HG03342 (cell line): ENCODE measurements around the gene PSMA5.

ENCODE experiments used
- ATAC-seq: cut with Tn5 transposase; IDR thresholded peaks from one replicate; pipeline ENCODE4 v1.9.1; 2021; ENCODE audit warnings: mild to moderate bottlenecking, moderate library complexity; ENCODE audit not compliant: unreplicated experiment

Gene PSMA5

DNA sequence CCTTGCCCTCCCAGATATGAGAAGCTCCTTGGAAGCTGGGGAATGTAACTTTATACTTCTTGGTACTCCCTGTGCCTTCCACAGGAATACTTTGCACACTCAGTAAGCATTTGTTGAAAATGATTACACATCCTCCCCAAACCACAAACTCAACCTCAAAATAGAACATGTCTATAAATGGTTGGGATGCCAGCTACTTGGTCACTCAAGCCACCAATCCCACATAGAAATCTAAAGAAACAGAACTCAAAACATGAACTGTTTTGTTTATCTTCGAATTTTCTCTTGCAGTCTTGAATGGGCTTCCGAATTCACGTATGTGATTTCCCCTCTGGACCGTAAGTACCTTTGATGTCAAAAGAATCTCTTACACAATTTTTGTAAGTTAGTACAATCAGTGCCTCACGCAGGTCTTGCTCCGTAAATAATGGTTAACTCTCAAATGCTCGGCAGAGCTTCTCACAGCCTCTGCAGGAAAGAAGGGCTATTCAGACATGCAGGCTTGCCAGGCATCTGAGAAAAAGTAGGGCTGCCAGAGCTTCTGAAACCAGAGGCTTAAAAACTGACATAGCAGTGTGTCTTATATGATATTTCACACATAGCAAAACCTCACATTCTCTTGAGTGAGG is 55.4 kb downstream of the PSMA5 start:
- no peak for ATAC-seq

DNA sequence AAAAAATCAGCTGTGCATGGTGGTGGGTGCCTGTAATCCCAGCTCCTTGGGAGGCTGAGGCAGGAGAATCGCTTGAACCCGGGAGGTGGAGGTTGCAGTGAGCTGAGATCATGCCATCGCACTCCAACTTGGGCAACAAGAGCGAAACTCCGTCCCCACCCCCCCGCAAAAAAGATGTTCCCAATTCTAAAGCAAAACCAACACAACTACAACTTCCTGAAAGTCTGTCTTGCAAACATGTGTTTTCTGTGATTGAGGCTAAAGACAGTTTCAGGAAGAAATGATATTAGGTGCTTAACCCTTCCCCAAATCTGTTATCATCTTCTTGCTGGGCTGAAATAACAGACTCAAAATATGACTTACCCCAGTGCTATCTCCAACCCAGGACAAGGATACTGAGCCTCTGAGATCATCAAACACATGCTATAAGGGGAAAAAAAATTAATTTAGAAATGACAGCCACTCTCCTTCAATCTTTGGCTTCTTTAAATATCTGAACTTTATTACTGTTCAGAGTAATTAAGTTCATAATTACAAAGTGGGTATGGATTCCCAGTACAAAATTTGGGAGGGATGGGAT is 57.0 kb downstream of the PSMA5 start:
- ATAC-seq: no peak

- no peak for ATAC-seq
These were observed 57.8 kb downstream of the PSMA5 start for GRCh38 chr1:109368464-109368863.

- ATAC-seq: no peak
These were observed 58.6 kb downstream of the PSMA5 start for GRCh38 chr1:109367626-109368025.

GRCh38 chr1:109365642-109366204 is 60.5 kb downstream of the PSMA5 start:
- no peak for ATAC-seq

DNA sequence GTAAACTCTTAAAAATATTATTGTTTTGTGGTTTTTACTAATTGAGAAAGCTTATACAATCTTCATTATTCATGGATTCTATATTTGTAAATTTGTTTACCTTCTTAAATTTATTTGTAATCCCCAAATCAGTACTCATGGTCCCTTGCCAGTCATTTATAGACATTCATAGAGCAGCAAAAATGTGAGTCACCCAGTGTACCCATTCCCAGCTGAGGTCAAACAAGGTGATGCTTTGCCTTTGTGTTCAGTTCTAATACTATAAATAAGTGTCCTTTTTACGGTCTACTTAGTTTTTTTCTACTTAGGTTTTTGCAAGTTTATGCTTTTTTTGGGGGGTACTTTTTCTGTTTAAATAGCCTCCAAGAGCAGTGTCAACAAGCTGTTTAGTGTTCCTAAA is 64.6 kb downstream of the PSMA5 start:
- no peak for ATAC-seq

DNA sequence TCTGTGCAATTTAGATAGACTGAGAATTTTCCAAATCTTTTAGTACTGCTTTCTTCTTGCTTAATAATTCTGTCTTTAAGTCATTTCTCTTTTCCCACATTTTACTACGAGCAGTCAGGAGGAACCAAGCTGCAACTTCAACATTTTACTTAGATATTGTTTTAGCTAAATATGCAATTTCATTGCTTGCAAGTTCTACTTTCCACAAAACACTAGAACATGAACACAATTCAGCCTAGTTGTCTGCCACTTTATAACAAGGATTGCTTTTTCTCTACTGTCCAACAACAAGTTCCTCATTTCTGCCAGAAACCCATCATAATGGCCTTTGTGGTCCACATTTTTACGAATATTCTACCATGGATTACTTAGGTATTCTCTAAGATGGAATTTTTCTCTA is 65.2 kb downstream of the PSMA5 start:
- ATAC-seq: no peak

DNA sequence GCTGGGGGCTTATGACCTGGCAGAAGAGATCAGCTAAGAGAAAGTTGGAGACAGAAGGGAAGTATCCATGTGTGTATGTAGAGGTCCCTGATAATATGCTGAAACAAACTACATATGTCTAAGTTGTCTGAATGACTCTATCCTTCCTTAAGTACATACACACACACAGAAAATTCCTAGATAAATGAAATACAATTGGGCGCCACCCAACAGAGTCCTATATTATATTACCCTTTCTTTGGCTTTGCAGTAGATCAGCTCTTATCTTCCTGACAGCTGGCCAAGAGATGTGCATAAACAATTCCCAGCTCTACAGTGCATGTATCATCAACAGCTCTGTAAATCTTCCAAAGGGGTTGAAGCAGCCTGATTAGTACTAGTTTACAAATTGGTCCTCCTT is 68.6 kb downstream of the PSMA5 start:
- no peak for ATAC-seq

- no peak for ATAC-seq
These were observed 69.3 kb downstream of the PSMA5 start for GRCh38 chr1:109356915-109357314.

- ATAC-seq: no peak
These were observed 69.7 kb downstream of the PSMA5 start for GRCh38 chr1:109356505-109356904.

GRCh38 chr1:109354929-109355328 is 71.3 kb downstream of the PSMA5 start:
- no peak for ATAC-seq

GRCh38 chr1:109351457-109351856 is 74.8 kb downstream of the PSMA5 start:
- no peak for ATAC-seq

DNA sequence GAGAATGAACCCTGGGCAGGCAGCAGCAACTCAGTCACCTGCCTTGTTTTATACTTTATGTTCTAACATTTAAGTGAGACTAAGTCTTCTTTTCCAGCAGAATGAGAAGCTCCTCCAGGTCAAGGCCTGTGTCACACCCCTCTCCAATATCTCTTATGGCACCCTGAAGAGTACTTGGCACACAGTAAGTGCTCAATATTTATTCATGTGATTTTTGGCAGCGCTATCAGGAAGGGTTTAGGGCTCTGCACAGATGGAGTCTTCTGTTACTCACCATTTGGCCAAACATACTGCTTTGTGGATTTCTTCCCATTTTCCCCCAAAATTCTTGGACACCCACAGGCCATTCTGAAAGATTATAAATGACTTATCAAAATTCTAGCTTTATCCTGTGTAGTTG is 75.6 kb downstream of the PSMA5 start:
- ATAC-seq: no peak

GRCh38 chr1:109350182-109350581 is 76.1 kb downstream of the PSMA5 start:
- no peak for ATAC-seq
